ENCODE data around the gene PDE6B.

Gene PDE6B

DNA sequence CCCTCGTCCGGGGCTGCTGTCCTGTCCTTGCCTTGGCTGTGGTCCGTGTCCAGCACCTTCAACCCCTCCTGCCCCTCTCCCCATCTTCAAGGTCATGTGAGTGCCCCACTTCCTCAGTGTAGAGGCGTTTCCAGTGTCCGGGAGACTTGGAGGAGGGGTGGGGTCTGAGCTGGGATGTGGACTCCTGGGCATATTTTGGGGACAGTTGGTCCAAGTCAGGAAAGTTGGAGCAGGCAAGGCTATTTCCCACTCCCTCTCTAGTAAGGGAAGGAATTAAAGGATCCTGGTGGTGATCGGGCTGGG is 83.2 kb downstream of the PDE6B start:
- no peak for FAIRE-seq

DNA sequence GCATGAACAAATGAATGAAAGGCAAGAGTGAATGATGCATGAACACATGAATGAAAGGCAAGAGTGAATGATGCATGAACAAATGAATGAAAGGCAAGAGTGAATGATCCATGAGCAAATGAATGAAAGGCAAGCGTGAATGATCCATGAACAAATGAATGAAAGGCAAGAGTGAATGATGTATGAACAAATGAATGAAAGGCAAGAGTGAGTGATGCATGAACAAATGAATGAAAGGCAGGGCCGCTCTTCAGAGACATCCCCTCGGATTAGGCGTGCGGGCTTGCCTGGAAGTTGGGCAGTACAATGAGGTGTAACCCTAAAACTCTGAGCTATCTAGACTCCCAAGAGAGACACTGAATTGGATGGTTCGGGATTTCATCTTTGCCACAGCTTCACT is 84.0 kb downstream of the PDE6B start:
- no peak for FAIRE-seq

DNA sequence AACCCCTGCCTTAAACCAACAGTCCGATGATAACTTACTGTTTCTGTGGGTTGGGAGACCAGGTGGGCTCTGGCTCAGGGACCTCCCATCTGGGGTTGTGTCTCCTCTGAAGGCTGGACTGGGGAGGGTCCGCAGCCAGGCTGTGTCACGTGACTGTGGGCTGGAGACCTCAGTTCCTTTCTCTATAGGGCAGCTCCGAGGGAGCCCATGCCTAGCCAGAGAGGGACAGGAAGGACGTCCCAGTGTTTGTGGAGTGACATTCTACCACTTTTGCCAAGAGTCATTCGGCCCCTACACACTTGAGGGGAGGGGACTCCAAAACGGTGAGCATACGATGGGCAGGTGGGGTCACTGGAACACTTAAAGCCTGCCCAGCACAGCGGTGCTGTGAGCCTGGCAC is 84.7 kb downstream of the PDE6B start:
- no peak for FAIRE-seq

DNA sequence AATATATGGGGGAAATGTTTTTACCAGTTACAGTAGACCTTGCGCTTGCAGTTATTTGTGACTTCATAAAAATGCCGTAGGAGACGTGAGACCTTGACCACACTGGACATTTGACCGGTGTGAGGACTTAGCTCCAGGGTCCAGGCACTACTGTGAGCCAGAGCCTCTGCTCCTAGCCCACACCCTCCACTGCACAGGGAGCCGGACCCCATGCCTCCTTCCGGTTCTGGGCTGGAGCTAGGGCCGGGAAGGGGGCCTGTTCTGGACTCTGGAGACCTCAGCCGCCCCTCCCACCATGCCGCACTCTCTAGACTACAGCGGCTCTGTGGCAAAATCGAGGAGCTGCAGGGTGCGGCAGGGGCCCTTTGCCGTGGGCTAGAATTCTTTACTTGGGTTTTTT is 85.5 kb downstream of the PDE6B start:
- no peak for FAIRE-seq

DNA sequence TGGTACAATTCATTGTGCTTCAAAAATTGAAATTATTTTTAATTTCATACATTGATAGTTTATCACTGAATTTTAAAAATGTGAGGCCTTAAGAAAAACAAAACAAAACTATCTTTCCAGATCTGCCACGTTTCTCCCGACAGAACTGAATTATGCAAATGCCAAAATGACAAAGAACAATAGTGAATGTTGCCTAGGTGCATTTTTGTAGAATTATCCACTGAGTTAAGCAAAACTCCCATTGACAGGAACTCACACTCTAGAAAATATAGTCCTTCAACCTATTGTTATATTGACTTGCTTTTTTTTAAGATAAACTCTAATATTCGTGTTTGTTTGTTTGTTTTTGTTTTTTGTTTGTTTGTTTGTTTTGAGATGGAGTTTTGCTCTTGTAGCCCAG is 86.7 kb downstream of the PDE6B start:
- no peak for FAIRE-seq

DNA sequence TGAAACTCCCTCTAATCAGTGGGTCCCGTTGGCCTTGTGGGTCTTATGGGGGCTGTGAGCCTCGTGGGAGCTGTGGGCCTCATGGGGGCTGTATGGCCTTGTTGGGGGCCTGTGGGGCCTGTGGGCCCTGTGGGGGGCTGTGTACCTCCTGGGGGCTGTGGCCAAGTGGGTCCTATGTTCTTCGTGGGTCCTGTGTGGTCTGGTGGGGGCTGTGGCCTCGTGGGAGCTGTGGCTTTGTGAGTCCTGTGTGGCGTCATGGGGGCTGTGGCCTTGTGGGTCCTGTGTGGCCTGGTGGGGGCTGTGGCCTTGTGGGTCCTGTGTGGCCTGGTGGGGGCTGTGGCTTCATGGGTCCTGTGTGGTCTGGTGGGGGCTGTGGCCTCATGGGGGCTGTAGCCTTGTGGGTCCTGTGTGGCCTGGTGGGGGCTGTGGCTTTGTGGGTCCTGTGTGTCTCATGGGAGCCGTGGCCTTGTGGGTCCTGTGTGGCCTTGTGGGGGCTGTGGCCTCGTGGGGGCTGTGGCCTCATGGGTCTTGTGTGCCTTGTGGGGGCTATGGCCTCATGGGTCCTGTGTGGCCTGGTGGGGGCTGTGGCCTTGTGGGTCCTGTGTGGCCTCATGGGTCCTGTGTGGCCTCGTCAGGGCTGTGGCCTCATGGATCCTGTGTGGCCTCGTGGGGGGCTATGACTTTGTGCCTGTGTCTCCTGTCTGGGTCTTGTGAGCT is 87.7 kb downstream of the PDE6B start:
- no peak for FAIRE-seq

DNA sequence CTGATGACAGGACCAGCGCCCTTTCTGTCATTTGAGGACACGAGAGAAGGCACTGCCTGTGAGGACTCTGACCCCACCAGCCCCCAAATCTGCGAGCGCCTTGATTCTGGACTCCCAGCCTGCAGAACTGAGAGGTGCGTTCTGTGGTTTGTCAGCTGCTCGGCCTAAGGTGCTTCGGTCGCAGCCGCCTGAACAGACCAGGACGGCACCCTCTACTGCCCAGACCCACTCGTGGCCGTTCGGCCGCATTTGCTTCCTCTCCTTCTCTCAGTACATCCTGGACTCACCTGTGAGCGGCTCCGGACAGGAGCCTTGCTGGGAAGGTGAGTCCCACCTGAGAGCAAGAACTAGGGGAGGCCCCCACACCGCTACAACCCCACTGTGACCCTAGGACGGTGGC is 88.7 kb downstream of the PDE6B start:
- FAIRE-seq, result no peak

DNA sequence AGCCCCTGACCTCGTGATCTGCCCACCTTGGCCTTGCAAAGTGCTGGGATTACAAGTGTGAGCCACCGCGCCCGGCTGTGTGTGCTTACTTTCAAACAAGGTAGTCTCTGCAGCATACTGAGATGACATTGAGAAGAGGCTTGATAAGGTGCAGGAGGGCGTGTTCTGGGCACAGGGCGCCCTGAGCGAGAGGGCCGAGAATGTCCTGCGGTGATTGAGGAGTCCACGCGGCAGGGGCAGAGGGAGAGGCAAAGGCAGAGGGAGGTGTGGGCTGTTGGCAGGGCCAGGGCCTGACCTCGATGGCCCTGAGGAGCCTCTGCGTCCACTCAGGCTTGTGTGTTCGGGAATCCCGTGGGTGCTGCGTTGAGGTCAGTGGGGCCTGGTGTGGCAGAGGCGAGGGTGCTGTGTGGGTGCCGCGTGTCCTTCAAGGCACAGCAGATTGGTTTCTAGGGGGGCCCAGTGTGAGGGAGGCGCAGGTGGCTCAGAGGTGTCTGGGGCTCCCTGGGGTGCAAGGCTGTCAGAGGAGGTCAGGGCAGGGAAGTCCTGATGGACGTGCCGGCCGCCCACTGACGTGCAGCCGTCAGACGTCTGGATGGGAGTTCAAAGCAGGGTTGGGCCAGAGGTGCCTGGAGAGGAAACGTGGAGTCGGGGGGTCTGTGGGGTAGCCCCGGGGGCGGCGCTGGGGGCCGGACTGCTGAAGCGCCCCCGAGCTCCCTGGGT is 92.4 kb downstream of the PDE6B start:
- no peak for FAIRE-seq

DNA sequence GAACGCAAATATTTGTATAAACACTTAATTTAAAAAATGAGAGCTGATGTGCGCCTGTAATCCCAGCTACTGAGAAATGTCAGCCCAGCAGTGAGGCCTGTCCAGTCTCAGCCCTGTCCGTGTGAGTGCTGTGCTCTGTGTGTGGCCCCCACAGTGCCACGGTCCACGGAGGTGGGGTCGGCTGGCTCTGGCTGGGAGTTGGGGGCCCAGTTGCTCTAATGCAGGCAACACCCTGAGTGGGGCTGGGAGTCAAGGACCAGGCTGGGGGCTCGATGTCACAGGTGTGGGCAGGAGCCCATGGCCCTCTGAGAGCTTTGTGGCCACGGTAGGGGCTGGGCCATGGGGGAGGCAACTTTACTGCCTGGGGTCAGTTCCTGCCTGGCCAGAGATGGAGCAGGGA is 93.1 kb downstream of the PDE6B start:
- no peak for FAIRE-seq
